ENCODE results near the gene PIF1. TPM values are rescaled to one million over a fixed set of nuclear protein-coding genes. Genes with fewer than 3 reads are reported as not detected.
"Not testable (repeated sequence)": the region's sequence is repeated elsewhere in the genome, so short reads cannot be mapped to it uniquely, and the experiment has no call there.

PIF1 gene
- polyA plus RNA-seq, 1 donor (not counting 4 experiments of a cell fraction or from before 2014, with no cell fraction given): 7.6 TPM

- DNase-seq (ENCODE audit: low read depth, low spot score) (no peak), FAIRE-seq (no peak)
- no peak overlapping the region for H3K27ac ChIP-seq (ENCODE audit: control insufficient read depth, insufficient read depth, low read length)
- no peak overlapping the region for H3K4me2 ChIP-seq (ENCODE audit: control insufficient read depth, extremely low read depth, insufficient read depth, low read depth, low read length)
- no peaks in the 10 kb centered on the region for H3K4me1 ChIP-seq (ENCODE audit: control insufficient read depth, extremely low read depth, insufficient read depth, low read length)
- no peak overlapping the region for H2AFZ ChIP-seq (ENCODE audit: control insufficient read depth, low read length)
- dilution Hi-C loops (cut with MboI; ENCODE audit: extremely low pct_ligation_motif_present, low sequenced_read_pairs): no loop called here
- H3K36me3 ChIP-seq (ENCODE audit: control insufficient read depth in 2 of 2, extremely low read depth in 1 of 2, insufficient read depth in 2 of 2, low read length in 2 of 2): peaks cover 2 to 9% of the 10 kb centered on the region in 2 experiments
- H3K27me3 ChIP-seq (ENCODE audit: control insufficient read depth, extremely low read depth, insufficient read depth, low read length): no peaks in the 10 kb centered on the region
- no peak overlapping the region for H3K4me3 ChIP-seq (ENCODE audit: control insufficient read depth in 2 of 3, extremely low read depth in 1 of 3, insufficient read depth in 2 of 3, low read depth in 1 of 3, low read length in 3 of 3)
- no peaks in the 10 kb centered on the region for H3K9me1 ChIP-seq (ENCODE audit: control insufficient read depth, extremely low read depth, insufficient read depth, low read length)
- no peaks in the 10 kb centered on the region for H4K20me1 ChIP-seq (ENCODE audit: control insufficient read depth, extremely low read depth, insufficient read depth, low read length)
- H3K9me3 ChIP-seq (ENCODE audit: control insufficient read depth, low read depth, low read length): no peaks in the 10 kb centered on the region
- no peak for TF ChIP-seq CTCF (optimal IDR thresholded peaks at IDR 0.05 in 1 of 3, IDR thresholded peaks at IDR 0.05 in 1 of 3, conservative IDR thresholded peaks at IDR 0.05 in 1 of 3; ENCODE audit: extremely low read depth in 1 of 3, insufficient read depth in 2 of 3, low read length in 3 of 3)
- TF ChIP-seq EZH2 (IDR thresholded peaks at IDR 0.05; ENCODE audit: low read length): no peak
- H3K9ac ChIP-seq (ENCODE audit: control insufficient read depth, extremely low read depth, insufficient read depth, low read length): no peak overlapping the region
- no peaks in the 10 kb centered on the region for H3K79me2 ChIP-seq (ENCODE audit: control insufficient read depth, insufficient read depth, low read length)
Measured at GRCh38 chr15:64816452-64816851, 9.0 kb downstream of the PIF1 start.

- H3K27me3 ChIP-seq (ENCODE audit: control insufficient read depth, extremely low read depth, insufficient read depth, low read length); H3K27ac ChIP-seq (ENCODE audit: control insufficient read depth, insufficient read depth, low read length); H3K79me2 ChIP-seq (ENCODE audit: control insufficient read depth, insufficient read depth, low read length); dilution Hi-C loops (cut with MboI; ENCODE audit: extremely low pct_ligation_motif_present, low sequenced_read_pairs); H3K9me1 ChIP-seq (ENCODE audit: control insufficient read depth, extremely low read depth, insufficient read depth, low read length); H3K4me3 ChIP-seq (ENCODE audit: control insufficient read depth in 2 of 3, extremely low read depth in 1 of 3, insufficient read depth in 2 of 3, low read depth in 1 of 3, low read length in 3 of 3); H3K9ac ChIP-seq (ENCODE audit: control insufficient read depth, extremely low read depth, insufficient read depth, low read length); FAIRE-seq; H3K4me2 ChIP-seq (ENCODE audit: control insufficient read depth, extremely low read depth, insufficient read depth, low read depth, low read length); H2AFZ ChIP-seq (ENCODE audit: control insufficient read depth, low read length); H3K36me3 ChIP-seq (ENCODE audit: control insufficient read depth in 2 of 2, extremely low read depth in 1 of 2, insufficient read depth in 2 of 2, low read length in 2 of 2); DNase-seq (ENCODE audit: low read depth, low spot score); H3K9me3 ChIP-seq (ENCODE audit: control insufficient read depth, low read depth, low read length); H4K20me1 ChIP-seq (ENCODE audit: control insufficient read depth, extremely low read depth, insufficient read depth, low read length); H3K4me1 ChIP-seq (ENCODE audit: control insufficient read depth, extremely low read depth, insufficient read depth, low read length): not testable (repeated sequence)
Measured at GRCh38 chr15:64814965-64815364, 10.5 kb downstream of the PIF1 start.

DNA sequence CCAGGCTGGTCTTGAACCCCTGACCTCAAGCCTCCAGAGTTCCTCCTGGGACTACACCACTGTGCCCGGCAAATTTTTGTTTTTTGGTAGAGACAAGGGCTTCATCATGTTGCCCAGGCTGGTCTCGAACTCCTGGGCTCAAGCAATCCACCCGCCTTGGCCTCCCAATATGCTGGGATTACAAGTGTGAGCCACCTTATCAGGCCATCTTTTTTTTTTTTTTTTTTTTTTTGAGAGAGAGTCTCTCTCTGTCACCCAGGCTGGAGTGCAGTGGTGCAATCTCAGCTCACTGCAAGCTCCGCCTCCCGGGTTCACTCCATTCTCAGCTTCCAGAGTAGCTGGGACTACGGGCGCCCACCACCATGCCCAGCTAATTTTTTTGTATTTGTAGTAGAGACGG is 11.2 kb downstream of the PIF1 start:
- H3K27ac ChIP-seq (ENCODE audit: control insufficient read depth, insufficient read depth, low read length); H3K9me3 ChIP-seq (ENCODE audit: control insufficient read depth, low read depth, low read length); DNase-seq (ENCODE audit: low read depth, low spot score); H2AFZ ChIP-seq (ENCODE audit: control insufficient read depth, low read length); H3K9me1 ChIP-seq (ENCODE audit: control insufficient read depth, extremely low read depth, insufficient read depth, low read length); H3K36me3 ChIP-seq (ENCODE audit: control insufficient read depth in 2 of 2, extremely low read depth in 1 of 2, insufficient read depth in 2 of 2, low read length in 2 of 2); H4K20me1 ChIP-seq (ENCODE audit: control insufficient read depth, extremely low read depth, insufficient read depth, low read length); FAIRE-seq; H3K79me2 ChIP-seq (ENCODE audit: control insufficient read depth, insufficient read depth, low read length); H3K4me3 ChIP-seq (ENCODE audit: control insufficient read depth in 2 of 3, extremely low read depth in 1 of 3, insufficient read depth in 2 of 3, low read depth in 1 of 3, low read length in 3 of 3); H3K27me3 ChIP-seq (ENCODE audit: control insufficient read depth, extremely low read depth, insufficient read depth, low read length); H3K4me1 ChIP-seq (ENCODE audit: control insufficient read depth, extremely low read depth, insufficient read depth, low read length); dilution Hi-C loops (cut with MboI; ENCODE audit: extremely low pct_ligation_motif_present, low sequenced_read_pairs); H3K9ac ChIP-seq (ENCODE audit: control insufficient read depth, extremely low read depth, insufficient read depth, low read length); H3K4me2 ChIP-seq (ENCODE audit: control insufficient read depth, extremely low read depth, insufficient read depth, low read depth, low read length): not testable (repeated sequence)
